ENCODE measurements around the gene STAB1. TPM values are rescaled to one million over a fixed set of nuclear protein-coding genes. Genes with fewer than 3 reads are reported as not detected.

Gene STAB1
- total and polyA plus RNA-seq, 2 experiments from 2014 or later, result 0.90 to 1.9 TPM

DNA sequence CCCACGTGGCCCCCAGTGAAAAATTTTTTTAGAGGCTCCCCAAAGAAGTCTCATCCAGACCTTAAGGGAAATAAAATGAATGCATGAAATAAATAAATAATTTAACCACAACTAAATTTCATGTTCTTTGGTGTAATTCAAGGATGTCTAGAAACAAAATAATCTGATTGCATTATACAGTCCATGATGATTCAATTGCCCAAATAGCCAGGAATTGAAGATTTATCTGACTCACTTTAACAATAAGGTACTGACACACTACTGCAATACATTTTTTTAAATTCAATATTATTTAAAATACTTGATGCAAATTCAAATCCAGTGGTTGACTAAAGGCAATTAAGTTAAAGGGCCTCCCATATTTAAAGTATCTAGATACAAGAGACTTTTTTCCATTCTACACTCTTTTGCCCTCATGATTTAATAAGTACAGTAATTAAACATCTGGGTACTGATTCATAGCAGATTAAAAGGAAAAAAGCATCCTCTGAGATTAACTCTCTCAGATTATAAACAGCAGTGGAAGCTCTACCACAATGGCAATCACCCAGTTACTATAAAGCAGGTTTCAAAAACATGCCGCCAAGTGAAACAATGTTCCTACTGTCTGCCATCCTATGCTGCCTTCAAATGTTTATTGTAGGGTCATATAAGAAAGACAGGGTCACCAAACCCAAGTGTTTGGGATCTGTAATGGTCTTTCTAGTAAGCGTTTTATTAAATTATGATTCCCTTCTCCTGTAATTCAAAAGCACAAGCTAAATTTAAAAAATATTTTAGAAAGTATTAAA is 51.2 kb downstream of the STAB1 start:
- Histone ChIP-seq H3K4me1 (ENCODE audit: insufficient read depth) (no peaks in the 10 kb centered on the region), H3K4me3 (no peak overlapping the region), H3K27ac (ENCODE audit: low read depth) (no peak overlapping the region), H3K36me3 (ENCODE audit: insufficient read depth) (peaks cover 15% of the 10 kb centered on the region; the same call in 1 of the 2 replicates), H3K4me2 (no peak overlapping the region), H3K27me3 (ENCODE audit: insufficient read depth) (no peaks in the 10 kb centered on the region), H3F3A (replicated peaks; ENCODE audit: low read depth) (no peaks in the 10 kb centered on the region; the same call in 1 of the 2 replicates), H3K79me2 (replicated peaks; ENCODE audit: insufficient read depth) (no peaks in the 10 kb centered on the region), H3K9me2 (ENCODE audit: insufficient read depth) (no peaks in the 10 kb centered on the region), H4K20me1 (replicated peaks; ENCODE audit: insufficient read depth) (peaks cover 21% of the 10 kb centered on the region), H2AFZ (no peak overlapping the region)
- H3K27ac Mint-ChIP-seq, result no peak overlapping the region
- no peak for DNase-seq (ENCODE audit: low spot score)
- H3K4me3 Mint-ChIP-seq, result no peak overlapping the region
- H3K9me3 Mint-ChIP-seq, result no peaks in the 10 kb centered on the region
- H3K36me3 Mint-ChIP-seq (ENCODE audit: low read depth), result peaks cover 25% of the 10 kb centered on the region; the same call in 2 of the 3 replicates
- no peaks in the 10 kb centered on the region; the same call in 2 of the 3 replicates for H3K4me1 Mint-ChIP-seq
- no peaks in the 10 kb centered on the region for H3K27me3 Mint-ChIP-seq (ENCODE audit: insufficient read depth, low read depth, poor library complexity)
- TF ChIP-seq EZH2 (IDR thresholded peaks at IDR 0.05; ENCODE audit: low read depth, unreplicated experiment) (no peak), CREB1 (CRISPR knock-in tag; IDR thresholded peaks at IDR 0.05; ENCODE audit: low read depth) (no peak), ZNF114 (CRISPR knock-in tag; IDR thresholded peaks at IDR 0.05) (no peak), POLR2AphosphoS5 (IDR thresholded peaks at IDR 0.05; ENCODE audit: low read depth) (no peak), STAT1 (IDR thresholded peaks at IDR 0.05; ENCODE audit: unreplicated experiment) (no peak), ZNF462 (CRISPR knock-in tag; IDR thresholded peaks at IDR 0.05) (no peak), ZNF331 (CRISPR knock-in tag; IDR thresholded peaks at IDR 0.05; ENCODE audit: low read depth) (no peak), NANOG (IDR thresholded peaks at IDR 0.05; ENCODE audit: borderline replicate concordance) (no peak), JUNB (IDR thresholded peaks at IDR 0.05; ENCODE audit: unreplicated experiment) (no peak), REST (IDR thresholded peaks at IDR 0.05; ENCODE audit: unreplicated experiment) (no peak)
- TF ChIP-seq, protein P1, sequence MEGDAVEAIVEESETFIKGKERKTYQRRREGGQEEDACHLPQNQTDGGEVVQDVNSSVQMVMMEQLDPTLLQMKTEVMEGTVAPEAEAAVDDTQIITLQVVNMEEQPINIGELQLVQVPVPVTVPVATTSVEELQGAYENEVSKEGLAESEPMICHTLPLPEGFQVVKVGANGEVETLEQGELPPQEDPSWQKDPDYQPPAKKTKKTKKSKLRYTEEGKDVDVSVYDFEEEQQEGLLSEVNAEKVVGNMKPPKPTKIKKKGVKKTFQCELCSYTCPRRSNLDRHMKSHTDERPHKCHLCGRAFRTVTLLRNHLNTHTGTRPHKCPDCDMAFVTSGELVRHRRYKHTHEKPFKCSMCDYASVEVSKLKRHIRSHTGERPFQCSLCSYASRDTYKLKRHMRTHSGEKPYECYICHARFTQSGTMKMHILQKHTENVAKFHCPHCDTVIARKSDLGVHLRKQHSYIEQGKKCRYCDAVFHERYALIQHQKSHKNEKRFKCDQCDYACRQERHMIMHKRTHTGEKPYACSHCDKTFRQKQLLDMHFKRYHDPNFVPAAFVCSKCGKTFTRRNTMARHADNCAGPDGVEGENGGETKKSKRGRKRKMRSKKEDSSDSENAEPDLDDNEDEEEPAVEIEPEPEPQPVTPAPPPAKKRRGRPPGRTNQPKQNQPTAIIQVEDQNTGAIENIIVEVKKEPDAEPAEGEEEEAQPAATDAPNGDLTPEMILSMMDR (conservative IDR thresholded peaks at IDR 0.05; ENCODE audit: low read depth in 2 of 2), result no peak
- TF ChIP-seq, protein P2, sequence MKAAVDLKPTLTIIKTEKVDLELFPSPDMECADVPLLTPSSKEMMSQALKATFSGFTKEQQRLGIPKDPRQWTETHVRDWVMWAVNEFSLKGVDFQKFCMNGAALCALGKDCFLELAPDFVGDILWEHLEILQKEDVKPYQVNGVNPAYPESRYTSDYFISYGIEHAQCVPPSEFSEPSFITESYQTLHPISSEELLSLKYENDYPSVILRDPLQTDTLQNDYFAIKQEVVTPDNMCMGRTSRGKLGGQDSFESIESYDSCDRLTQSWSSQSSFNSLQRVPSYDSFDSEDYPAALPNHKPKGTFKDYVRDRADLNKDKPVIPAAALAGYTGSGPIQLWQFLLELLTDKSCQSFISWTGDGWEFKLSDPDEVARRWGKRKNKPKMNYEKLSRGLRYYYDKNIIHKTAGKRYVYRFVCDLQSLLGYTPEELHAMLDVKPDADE (IDR thresholded peaks at IDR 0.05), result no peak
- no peak for ATAC-seq
